Measurements from ENCODE around the gene RIPK3. TPM values are rescaled to one million over a fixed set of nuclear protein-coding genes. Genes with fewer than 3 reads are reported as not detected.

The RIPK3 gene
- total RNA-seq, 2 experiments from 2014 or later = 37.5 to 41.4 TPM

GRCh38 chr14:24351517-24351916 is 11.7 kb upstream of the RIPK3 start:
- H3K4me1 Mint-ChIP-seq = no peaks in the 10 kb centered on the region
- POLR2A ChIA-PET = no interaction called here
- DNase-seq = no peak
- no peak overlapping the region for H3K27ac Mint-ChIP-seq
- H3K9me3 Mint-ChIP-seq = no peaks in the 10 kb centered on the region
- CTCF ChIA-PET = interaction anchor here (1.0 to 1.9 kb wide), 4 partner anchors 10 to 18 kb away, joined by 3 to 10 read pairs (median 4); no protein-coding TSS in a partner anchor
- H3K4me3 Mint-ChIP-seq = no peak overlapping the region
- H3K36me3 Mint-ChIP-seq (ENCODE audit: low read depth) = no peaks in the 10 kb centered on the region
- H3K27me3 Mint-ChIP-seq = peaks cover 55% of the 10 kb centered on the region

- no peak for DNase-seq
- Mint-ChIP-seq H3K9me3 (no peaks in the 10 kb centered on the region), H3K36me3 (ENCODE audit: low read depth) (no peaks in the 10 kb centered on the region), H3K27ac (no peak overlapping the region), H3K4me3 (no peak overlapping the region), H3K27me3 (peaks cover 61% of the 10 kb centered on the region), H3K4me1 (no peaks in the 10 kb centered on the region)
- ChIA-PET CTCF (interaction anchor here (0.6 to 2.0 kb wide), 4 partner anchors 10 to 82 kb away, joined by 3 to 6 read pairs (median 3); partner anchors contain the start of gene RIPK3), POLR2A (no interaction called here)
Measured at GRCh38 chr14:24349742-24350141, 10.0 kb upstream of the RIPK3 start.

- POLR2A ChIA-PET = no interaction called here
Measured at GRCh38 chr14:24348186-24348585, 8.4 kb upstream of the RIPK3 start.

GRCh38 chr14:24347134-24347533 is 7.3 kb upstream of the RIPK3 start:
- ChIA-PET POLR2A (no interaction called here), CTCF (interaction anchor here (0.9 to 4.7 kb wide), 4 partner anchors 11 to 105 kb away, joined by 3 to 25 read pairs (median 5); partner anchors contain the start of gene TINF2)
- H3K9me3 Mint-ChIP-seq = no peaks in the 10 kb centered on the region
- no peak overlapping the region for H3K4me3 Mint-ChIP-seq
- H3K27ac Mint-ChIP-seq = no peak overlapping the region
- DNase-seq = no peak
- H3K4me1 Mint-ChIP-seq = no peaks in the 10 kb centered on the region
- H3K27me3 Mint-ChIP-seq = peaks cover 60% of the 10 kb centered on the region
- no peaks in the 10 kb centered on the region for H3K36me3 Mint-ChIP-seq (ENCODE audit: low read depth)

More at GRCh38 chr14:24348186-24348585, 8.4 kb upstream of the RIPK3 start:
- Mint-ChIP-seq H3K4me3 (no peak overlapping the region), H3K9me3 (no peaks in the 10 kb centered on the region), H3K4me1 (no peaks in the 10 kb centered on the region), H3K36me3 (ENCODE audit: low read depth) (no peaks in the 10 kb centered on the region), H3K27me3 (peaks cover 62% of the 10 kb centered on the region), H3K27ac (no peak overlapping the region)
- no peak for DNase-seq
- CTCF ChIA-PET = interaction anchor here (0.6 to 2.5 kb wide), 9 partner anchors 10 to 133 kb away, joined by 3 to 7 read pairs (median 4); no protein-coding TSS in a partner anchor

- no peak for DNase-seq
- Mint-ChIP-seq H3K9me3 (no peaks in the 10 kb centered on the region), H3K27me3 (peaks cover 36% of the 10 kb centered on the region), H3K27ac (no peak overlapping the region), H3K4me3 (no peak overlapping the region), H3K4me1 (peaks cover 8% of the 10 kb centered on the region), H3K36me3 (ENCODE audit: low read depth) (no peaks in the 10 kb centered on the region)
- POLR2A ChIA-PET = no interaction called here
- CTCF ChIA-PET = interaction anchor here (1.5 to 4.7 kb wide), 3 partner anchors 10 to 88 kb away, joined by 6 to 25 read pairs (median 8); no protein-coding TSS in a partner anchor
Measured at GRCh38 chr14:24343795-24344660, 4.2 kb upstream of the RIPK3 start.

- Mint-ChIP-seq H3K36me3 (ENCODE audit: low read depth) (peaks cover 8% of the 10 kb centered on the region), H3K27ac (no peak overlapping the region), H3K27me3 (peaks cover 33% of the 10 kb centered on the region), H3K9me3 (no peaks in the 10 kb centered on the region), H3K4me1 (peaks cover 19% of the 10 kb centered on the region), H3K4me3 (no peak overlapping the region)
- DNase-seq = no peak
- POLR2A ChIA-PET = no interaction called here
- CTCF ChIA-PET = interaction anchor here (2.2 to 4.7 kb wide), 2 partner anchors 9 to 11 kb away, joined by 5 to 25 read pairs; no protein-coding TSS in a partner anchor
Measured at GRCh38 chr14:24342889-24343288, 3.1 kb upstream of the RIPK3 start.

GRCh38 chr14:24340606-24341005 is 815 bp upstream of the RIPK3 start:
- no peak overlapping the region for H3K27ac Mint-ChIP-seq
- H3K27me3 Mint-ChIP-seq = peaks cover 29% of the 10 kb centered on the region
- no peak overlapping the region for H3K4me3 Mint-ChIP-seq
- CTCF ChIA-PET = interaction anchor here (0.8 to 6.0 kb wide), 9 partner anchors 8 to 95 kb away, joined by 3 to 35 read pairs (median 5); partner anchors contain the start of genes CBLN3 and KHNYN
- H3K4me1 Mint-ChIP-seq = peaks cover 29% of the 10 kb centered on the region
- DNase-seq = no peak
- H3K36me3 Mint-ChIP-seq (ENCODE audit: low read depth) = peaks cover 25% of the 10 kb centered on the region
- no peaks in the 10 kb centered on the region for H3K9me3 Mint-ChIP-seq
- POLR2A ChIA-PET = interaction anchor here (0.8 to 1.2 kb wide), 2 partner anchors 89 to 91 kb away, joined by 3 read pairs; partner anchors contain the start of genes CBLN3 and KHNYN

- Mint-ChIP-seq H3K4me1 (peaks cover 41% of the 10 kb centered on the region), H3K27ac (no peak overlapping the region)
- no peak for DNase-seq
Measured at GRCh38 chr14:24338843-24339242, 948 bp downstream of the RIPK3 start.

GRCh38 chr14:24337824-24338175 is 2.0 kb downstream of the RIPK3 start:
- POLR2A ChIA-PET = interaction anchor here (0.9 kb wide), 1 partner anchor 94 kb away, joined by 4 read pairs; no protein-coding TSS in a partner anchor
- Mint-ChIP-seq H3K4me1 (peaks cover 47% of the 10 kb centered on the region), H3K4me3 (peak overlapping the region; percentile 94), H3K27ac (no peak overlapping the region), H3K9me3 (no peaks in the 10 kb centered on the region), H3K36me3 (ENCODE audit: low read depth) (peaks cover 30% of the 10 kb centered on the region), H3K27me3 (peaks cover 33% of the 10 kb centered on the region)
- DNase-seq = no peak
- CTCF ChIA-PET = interaction anchor here (1.0 to 6.0 kb wide), 5 partner anchors 22 to 99 kb away, joined by 3 to 35 read pairs (median 4); partner anchors contain the start of genes CBLN3, KHNYN and TINF2

More at GRCh38 chr14:24338843-24339242, 948 bp downstream of the RIPK3 start:
- Mint-ChIP-seq H3K36me3 (ENCODE audit: low read depth) (peaks cover 30% of the 10 kb centered on the region), H3K9me3 (no peaks in the 10 kb centered on the region), H3K4me3 (peak overlapping the region; percentile 94), H3K27me3 (peaks cover 32% of the 10 kb centered on the region)
- ChIA-PET CTCF (interaction anchor here (0.7 to 6.0 kb wide), 5 partner anchors 11 to 98 kb away, joined by 3 to 35 read pairs (median 6); partner anchors contain the start of genes CBLN3, KHNYN and TINF2), POLR2A (no interaction called here)

GRCh38 chr14:24337144-24337823 is 2.5 kb downstream of the RIPK3 start:
- Mint-ChIP-seq H3K27me3 (peaks cover 31% of the 10 kb centered on the region), H3K9me3 (no peaks in the 10 kb centered on the region), H3K4me3 (no peak overlapping the region), H3K36me3 (ENCODE audit: low read depth) (peaks cover 30% of the 10 kb centered on the region), H3K4me1 (peaks cover 51% of the 10 kb centered on the region), H3K27ac (no peak overlapping the region)
- DNase-seq = no peak
- POLR2A ChIA-PET = interaction anchor here (0.5 kb wide), 1 partner anchor 93 kb away, joined by 3 read pairs; the partner anchor contains the start of gene KHNYN
- CTCF ChIA-PET = interaction anchor here (1.0 to 6.0 kb wide), 6 partner anchors 14 to 100 kb away, joined by 3 to 35 read pairs (median 4); partner anchors contain the start of genes CBLN3 and KHNYN

- Mint-ChIP-seq H3K9me3 (no peaks in the 10 kb centered on the region), H3K27me3 (peaks cover 35% of the 10 kb centered on the region), H3K36me3 (ENCODE audit: low read depth) (peaks cover 30% of the 10 kb centered on the region), H3K4me3 (no peak overlapping the region), H3K27ac (no peak overlapping the region), H3K4me1 (peaks cover 63% of the 10 kb centered on the region)
- POLR2A ChIA-PET = no interaction called here
- DNase-seq = no peak
- CTCF ChIA-PET = interaction anchor here (1.0 to 2.4 kb wide), 6 partner anchors 15 to 101 kb away, joined by 3 to 13 read pairs (median 3); no protein-coding TSS in a partner anchor
Measured at GRCh38 chr14:24335461-24336171, 4.2 kb downstream of the RIPK3 start.

Measured in activated CD4-positive, alpha-beta T cell treated with anti-CD3 and anti-CD28 coated beads, Interleukin-2, amount 10 ng/mL, durations not matched to agents 7 days and 5 days (primary cell).